Measurements from ENCODE around the gene PRICKLE1.

PRICKLE1 gene

DNA sequence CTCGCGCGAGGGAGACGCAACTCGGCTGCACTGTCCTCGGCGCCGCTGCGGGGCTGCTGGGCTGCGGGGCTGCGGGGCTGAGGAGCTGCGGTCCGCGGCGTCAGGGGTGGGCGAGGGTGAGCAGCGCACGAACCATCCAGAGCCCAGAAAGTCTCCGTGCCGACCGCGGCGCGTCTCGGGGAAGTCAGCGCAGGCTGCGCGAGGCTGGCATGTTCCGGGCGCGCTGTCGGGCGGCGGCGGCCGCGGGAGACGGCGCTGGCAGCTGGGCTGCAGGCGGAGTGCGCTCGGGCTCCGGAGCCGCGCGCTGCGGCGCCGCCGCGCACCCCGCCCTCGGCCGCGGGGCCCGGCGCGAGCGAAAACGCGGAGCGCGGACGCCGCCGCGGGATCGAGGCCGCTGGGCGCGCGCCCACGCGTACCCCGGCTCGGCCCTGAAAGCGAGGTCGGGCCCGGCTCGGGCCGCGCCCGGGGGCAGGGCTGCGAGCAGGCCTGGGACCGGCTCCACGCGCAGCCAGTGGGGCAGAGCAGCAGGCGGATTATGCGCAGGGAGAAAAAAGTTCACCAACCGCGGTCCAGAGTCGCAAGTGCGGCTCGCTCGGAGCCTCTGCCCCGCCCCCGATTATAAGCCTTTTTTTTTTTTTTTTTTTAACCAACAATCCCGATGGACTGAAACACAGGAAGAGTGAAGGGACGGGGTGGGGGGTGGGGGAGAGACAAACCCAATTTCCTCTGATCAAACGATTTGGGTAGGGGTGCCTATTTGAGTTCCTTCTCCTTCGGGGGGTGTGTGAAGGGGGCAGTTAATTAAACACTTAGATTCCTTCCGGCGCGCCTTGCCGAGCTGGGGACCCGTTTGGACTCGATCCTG is at the start of gene PRICKLE1:
Gene PRICKLE1 (minus strand): TSS at position 282 of the 865 bp plus-strand sequence. CDS start 117,230 bp downstream, outside the sequence.
- DNase-seq = no peak

- no peak for DNase-seq
Measured at GRCh38 chr12:42638697-42639096, 49.2 kb upstream of the PRICKLE1 start.

DNA sequence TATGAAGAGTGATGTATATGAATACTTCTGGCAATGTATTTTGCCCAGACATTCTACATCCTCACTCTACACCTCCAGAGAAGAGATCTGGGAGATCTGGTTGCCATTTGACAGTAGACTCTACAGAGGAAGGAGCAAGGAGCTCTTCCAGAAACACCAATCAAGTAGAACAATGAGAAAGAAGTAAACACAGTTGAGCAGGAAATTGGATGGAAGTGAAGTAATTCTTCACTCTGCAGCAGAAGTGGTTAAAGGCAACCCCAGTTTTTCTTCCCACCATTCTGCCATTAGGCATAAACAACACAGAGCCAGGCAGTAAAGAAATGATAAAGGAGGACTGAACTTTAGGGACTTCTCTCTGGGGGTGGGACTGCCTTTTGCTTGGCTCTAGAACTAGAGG is 48.5 kb upstream of the PRICKLE1 start:
- no peak for DNase-seq

DNA sequence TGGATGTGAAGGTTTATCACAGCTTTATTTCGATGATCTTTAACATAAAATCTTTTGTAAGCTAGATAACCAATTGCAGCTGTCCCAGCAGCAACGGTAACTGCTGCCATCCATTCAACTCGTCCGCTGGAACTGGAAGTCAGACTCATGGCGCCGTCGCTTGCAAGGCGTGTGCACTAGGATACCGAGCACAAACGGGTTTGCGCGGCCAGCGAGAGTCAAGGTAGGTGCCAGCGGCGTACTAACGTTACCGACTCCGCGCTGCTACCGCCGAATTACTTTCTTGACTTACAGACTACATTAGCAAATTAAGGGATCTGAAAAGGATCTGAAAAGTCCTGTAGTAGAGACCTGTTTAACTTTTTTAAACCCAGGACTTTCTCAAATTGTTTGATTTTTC is 47.4 kb upstream of the PRICKLE1 start:
- no peak for DNase-seq

- DNase-seq = no peak
Measured at GRCh38 chr12:42633594-42633993, 44.0 kb upstream of the PRICKLE1 start.

DNA sequence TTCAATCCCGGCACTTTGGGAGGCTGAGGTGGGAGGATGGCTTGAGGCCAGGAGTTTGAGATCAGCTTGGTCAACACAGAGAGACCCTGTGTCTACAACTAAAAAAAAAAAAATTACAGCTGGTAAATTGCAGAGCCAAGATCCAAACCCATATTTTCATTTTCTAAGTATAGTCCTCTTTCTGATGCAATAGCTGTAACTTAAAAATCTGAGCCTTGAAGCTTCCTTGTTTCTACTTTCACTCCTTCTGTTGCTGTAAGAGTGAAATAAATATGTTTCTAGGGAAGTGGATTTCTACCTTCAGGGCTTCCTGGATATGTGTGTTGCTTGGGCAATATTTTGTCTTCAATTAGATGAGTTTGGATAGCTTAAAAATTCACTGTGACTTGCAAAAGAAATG is 42.0 kb upstream of the PRICKLE1 start:
- DNase-seq = no peak

DNA sequence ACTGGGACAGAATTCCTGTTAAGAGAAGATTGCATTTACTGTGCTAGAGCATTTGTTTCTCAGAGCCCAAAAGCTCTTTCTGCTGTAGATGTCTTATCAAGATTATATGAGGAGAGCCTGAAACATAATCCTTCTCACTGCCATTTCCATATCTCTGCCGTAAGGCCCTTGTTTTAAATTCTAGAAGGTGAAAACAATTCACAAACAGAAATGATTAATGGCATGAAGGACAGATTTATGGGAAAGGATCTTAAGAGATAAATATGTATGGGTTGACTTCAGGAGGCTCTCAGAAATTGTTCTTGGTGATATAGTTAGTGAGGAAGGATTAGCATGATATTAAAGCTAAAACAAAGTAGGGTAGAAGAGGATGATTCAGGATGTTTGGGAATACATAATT is 40.8 kb upstream of the PRICKLE1 start:
- no peak for DNase-seq

- no peak for DNase-seq
Measured at GRCh38 chr12:42627151-42627550, 37.6 kb upstream of the PRICKLE1 start.

DNA sequence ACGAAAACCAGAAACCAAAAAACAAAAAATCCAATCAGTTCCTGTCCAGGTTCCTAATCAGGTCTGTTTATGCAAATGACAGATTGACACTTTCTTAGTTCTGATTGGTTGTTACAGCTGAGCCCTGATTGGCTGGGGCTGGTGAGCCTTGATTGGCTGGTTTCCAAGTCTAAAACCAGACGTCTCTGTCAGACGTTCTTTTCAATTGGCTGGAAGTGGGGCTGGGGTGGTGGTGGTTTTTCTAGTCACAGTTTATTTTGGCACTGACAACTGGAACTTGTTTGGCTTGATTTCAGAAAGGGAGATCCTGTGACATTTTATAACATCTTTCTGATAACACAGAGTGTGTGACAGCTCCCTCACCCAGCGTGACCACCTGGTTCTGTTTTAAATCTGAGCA is 36.1 kb upstream of the PRICKLE1 start:
- DNase-seq = no peak

DNA sequence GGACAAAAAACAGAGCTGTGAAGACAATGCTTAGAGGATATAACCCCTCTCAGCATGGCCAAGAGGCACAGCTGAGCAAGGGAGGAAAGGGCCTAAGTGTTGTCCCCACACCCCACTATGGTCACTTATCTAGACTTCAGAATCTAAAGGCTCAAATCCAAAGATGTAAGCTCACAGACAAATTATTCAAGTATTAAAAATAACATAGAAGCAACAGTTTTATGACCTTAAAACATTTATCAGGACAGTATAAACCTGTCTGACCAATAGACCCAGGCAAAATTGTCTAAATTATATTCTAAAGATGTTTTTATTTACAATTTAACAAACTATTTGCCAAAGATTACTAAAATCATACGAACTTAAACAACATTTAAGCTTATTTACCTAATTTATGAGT is 28.1 kb upstream of the PRICKLE1 start:
- no peak for DNase-seq

GRCh38 chr12:42615006-42615405 is 25.5 kb upstream of the PRICKLE1 start:
- no peak for DNase-seq

GRCh38 chr12:42612231-42612613 is 22.7 kb upstream of the PRICKLE1 start:
- no peak for DNase-seq

DNA sequence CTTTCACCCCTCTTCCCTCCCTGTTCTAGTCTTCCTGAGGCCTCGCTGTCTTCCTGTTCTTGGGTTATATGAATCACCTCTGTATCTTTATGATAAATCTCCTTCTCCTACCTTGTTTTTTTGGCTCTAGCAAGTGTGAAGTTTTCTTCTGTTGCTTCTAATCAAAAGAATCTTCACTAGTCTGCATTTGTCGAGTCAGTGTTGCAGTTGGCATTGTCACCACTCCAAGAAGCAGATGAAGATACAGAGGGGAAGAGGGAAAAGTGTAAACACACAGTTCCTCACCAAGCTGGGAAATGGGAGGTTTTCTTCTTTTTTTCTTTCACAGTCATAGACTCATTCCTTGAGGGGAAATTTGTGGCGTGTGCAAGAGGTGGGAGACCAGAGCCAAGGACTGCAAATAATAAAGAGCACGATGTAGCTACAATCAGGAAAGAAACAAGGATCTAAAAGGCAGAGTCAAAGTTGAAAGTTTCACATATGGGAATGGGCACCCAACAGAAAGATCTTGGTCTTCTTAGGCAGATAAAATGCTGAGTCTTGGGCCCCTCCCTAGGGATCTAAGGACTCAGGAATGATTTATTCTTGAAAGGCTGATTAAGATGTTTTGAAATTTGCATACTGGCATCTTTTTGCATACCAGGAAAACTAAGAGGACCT is 22.2 kb upstream of the PRICKLE1 start:
- DNase-seq = no peak

GRCh38 chr12:42609605-42610004 is 20.1 kb upstream of the PRICKLE1 start:
- no peak for DNase-seq

GRCh38 chr12:42608196-42608825 is 18.8 kb upstream of the PRICKLE1 start:
- DNase-seq = no peak

DNA sequence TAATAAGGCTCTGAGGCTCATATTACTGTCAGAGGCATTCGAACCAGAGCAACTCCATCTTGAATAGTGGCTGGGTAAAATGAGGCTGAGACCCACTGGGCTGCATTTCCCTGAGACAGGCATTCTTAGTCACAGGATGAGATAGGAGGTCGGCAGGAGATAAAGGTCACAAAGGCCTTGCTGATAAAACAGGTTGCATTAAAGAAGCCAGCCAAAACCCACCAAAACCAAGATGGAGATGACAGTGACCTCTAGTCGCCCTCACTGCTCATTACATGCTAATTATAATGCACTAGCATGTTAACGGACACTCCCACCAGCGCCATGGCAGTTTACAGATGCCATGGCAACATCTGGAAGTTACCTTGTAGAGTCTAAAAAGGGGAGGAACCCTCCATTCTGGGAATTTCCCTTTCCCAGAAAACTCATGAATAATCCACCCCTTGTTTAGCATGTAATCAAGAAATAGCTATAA is 18.1 kb upstream of the PRICKLE1 start:
- no peak for DNase-seq

- DNase-seq = no peak
Measured at GRCh38 chr12:42606471-42606870, 16.9 kb upstream of the PRICKLE1 start.

DNA sequence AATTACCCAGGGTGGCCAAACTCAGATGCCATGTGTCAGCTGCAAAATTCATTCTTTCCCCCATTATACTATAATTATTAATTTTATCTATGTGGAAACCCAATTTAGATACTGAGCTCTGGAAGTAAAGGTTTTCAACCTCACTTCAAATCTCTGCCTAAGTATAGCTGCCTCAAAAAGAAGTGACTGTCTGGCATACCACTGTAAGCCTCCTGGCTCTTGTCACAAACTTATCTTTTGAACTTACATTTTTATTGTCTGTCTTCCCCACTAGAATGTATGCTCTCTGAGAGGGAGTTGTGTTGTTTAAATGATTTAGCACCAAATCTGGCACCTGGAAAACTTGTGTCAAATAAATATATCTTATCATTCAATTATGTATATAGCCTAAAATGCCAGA is 16.1 kb upstream of the PRICKLE1 start:
- DNase-seq = no peak

DNA sequence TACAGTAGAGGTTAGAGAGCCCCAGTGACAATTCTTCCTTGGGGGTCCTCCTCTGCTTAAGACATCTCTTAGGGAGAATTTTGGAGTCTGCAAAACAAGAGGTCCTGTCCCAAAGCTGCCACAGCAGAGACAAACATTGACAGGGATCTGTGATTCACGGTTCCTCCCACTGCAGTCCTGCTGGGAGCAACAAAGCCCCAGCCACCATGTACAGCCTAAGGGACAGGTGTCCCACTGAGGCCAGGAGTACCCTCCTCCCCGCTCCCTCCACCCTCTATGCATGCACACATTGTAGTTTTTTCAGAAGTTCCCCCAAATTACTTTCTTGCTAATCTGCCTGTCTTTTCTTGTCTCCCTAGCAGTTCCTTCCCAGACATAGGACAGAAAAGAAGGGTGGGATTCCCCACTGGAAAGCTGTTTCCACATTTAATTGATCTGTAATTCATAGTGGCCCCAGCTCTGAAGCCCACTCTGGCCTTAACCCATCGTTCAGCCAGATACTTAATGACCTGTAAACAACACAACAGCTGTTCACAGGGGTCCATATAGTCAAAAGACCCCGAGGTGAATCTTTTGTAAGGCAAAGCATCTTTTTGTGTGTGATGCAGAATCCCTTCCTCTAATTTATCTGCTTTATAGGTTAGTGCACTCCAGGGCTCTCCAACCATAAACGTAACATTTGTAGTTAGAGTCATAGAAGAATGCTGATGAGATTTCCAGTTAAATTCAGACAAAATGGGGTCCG is 13.9 kb upstream of the PRICKLE1 start:
- no peak for DNase-seq

DNA sequence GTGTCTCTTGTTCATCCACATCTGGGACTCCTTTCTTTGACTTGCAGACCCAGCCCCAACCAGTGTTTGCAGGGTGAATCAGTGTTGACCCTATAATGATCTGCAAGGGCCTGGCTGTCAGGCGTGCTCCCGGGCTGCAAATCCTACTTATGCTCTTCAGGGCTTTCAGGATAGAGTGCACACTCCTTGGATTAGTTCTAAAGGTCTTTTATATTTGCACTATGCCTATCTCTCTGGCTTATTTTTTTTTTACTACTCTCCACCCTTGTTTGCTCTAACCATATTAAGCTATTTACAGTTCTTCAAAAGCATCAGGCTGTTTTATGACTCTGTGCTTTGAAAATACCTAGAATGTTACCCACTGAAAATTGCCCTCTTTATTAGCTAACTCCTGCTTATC is 4.3 kb upstream of the PRICKLE1 start:
- DNase-seq = no peak

DNA sequence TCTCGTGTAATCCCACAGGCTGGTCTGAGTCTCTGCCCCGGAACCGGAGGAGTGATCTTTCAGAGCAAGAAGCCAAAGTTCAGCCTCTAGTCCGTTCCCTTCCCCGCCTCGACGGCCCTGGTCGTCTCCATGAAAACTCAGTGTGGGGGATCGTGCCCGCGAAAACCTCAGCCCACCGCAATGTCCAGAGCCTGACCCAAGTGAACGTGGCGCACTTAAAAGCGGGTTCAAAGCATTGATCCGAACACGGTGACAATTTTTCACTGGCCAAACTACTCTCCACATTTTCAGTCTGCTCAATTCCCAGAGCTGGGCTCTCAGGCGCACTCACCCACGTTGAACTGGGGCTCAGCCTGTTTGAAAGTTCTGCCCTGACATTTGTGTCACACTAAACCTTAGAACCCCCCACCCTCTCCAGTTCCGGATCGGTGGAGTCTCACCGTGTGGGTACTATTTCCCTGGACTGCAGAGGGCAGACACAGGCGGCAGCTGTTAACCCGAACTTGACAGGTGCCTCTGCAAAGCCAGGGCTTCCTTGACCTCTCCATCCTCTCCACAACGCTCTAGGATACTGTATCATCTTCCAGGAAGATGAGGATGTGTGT is 886 bp upstream of the PRICKLE1 start:
- DNase-seq = no peak
